Fibroblast of skin of back (primary cell): Measurements from ENCODE around the gene CA11.
"Not testable (repeated sequence)": the region's sequence is repeated elsewhere in the genome, so short reads cannot be mapped to it uniquely, and the experiment has no call there.

ENCODE experiments used
- DNase-seq: peaks from one replicate; pipeline ENCODE4 v3.0.0-alpha.2; 2013

CA11 gene

GRCh38 chr19:48669903-48670668 lies 24.1 kb upstream of the CA11 start:
- DNase-seq = no peak

GRCh38 chr19:48668761-48669160 lies 22.8 kb upstream of the CA11 start:
- DNase-seq = no peak

GRCh38 chr19:48668332-48668731 lies 22.3 kb upstream of the CA11 start:
- DNase-seq = no peak

GRCh38 chr19:48665786-48666185 lies 19.8 kb upstream of the CA11 start:
- no peak for DNase-seq

- no peak for DNase-seq
Measured at GRCh38 chr19:48664476-48664875, 18.5 kb upstream of the CA11 start.

- peak; percentile 20 for DNase-seq
Measured at GRCh38 chr19:48663667-48664066, 17.7 kb upstream of the CA11 start.

GRCh38 chr19:48661711-48662090 lies 15.7 kb upstream of the CA11 start:
- no peak for DNase-seq

- DNase-seq = peak; percentile 89
Measured at GRCh38 chr19:48660852-48661710, 15.1 kb upstream of the CA11 start.

- DNase-seq = no peak
Measured at GRCh38 chr19:48659768-48660167, 13.8 kb upstream of the CA11 start.

- no peak for DNase-seq
Measured at GRCh38 chr19:48658483-48658882, 12.5 kb upstream of the CA11 start.

GRCh38 chr19:48657828-48658227 lies 11.8 kb upstream of the CA11 start:
- not testable (repeated sequence) for DNase-seq

GRCh38 chr19:48656840-48657474 lies 11.0 kb upstream of the CA11 start:
- peak; percentile 86 for DNase-seq

- no peak for DNase-seq
Measured at GRCh38 chr19:48654299-48655059, 8.5 kb upstream of the CA11 start.

- no peak for DNase-seq
Measured at GRCh38 chr19:48651683-48652048, 5.7 kb upstream of the CA11 start.

- DNase-seq = no peak
Measured at GRCh38 chr19:48650974-48651682, 5.1 kb upstream of the CA11 start.

- no peak for DNase-seq
Measured at GRCh38 chr19:48648134-48648533, 2.1 kb upstream of the CA11 start.

- no peak for DNase-seq
Measured at GRCh38 chr19:48646722-48647216, 782 bp upstream of the CA11 start.

GRCh38 chr19:48645620-48646000 lies 377 bp downstream of the CA11 start:
- no peak for DNase-seq

- peak; percentile 66 for DNase-seq
Measured at GRCh38 chr19:48644839-48645619, 958 bp downstream of the CA11 start.

GRCh38 chr19:48644355-48644754 lies 1.6 kb downstream of the CA11 start:
- no peak for DNase-seq

- DNase-seq = no peak
Measured at GRCh38 chr19:48642862-48643261, 3.1 kb downstream of the CA11 start.
